CD4-positive, alpha-beta T cell treated with Interleukin-12 subunit alpha and Interleukin-12 subunit beta, for 1 hour (primary cell): ENCODE results near the gene GRB2.
A peak's percentile ranks its signal among the peaks of the same experiment; 100 is the strongest.
"Not testable (repeated sequence)": the region's sequence is repeated elsewhere in the genome, so short reads cannot be mapped to it uniquely, and the experiment has no call there.

Source experiments
- DNase-seq: peaks from one replicate; pipeline ENCODE4 v3.0.0-alpha.2; 2020

GRB2 gene

DNA sequence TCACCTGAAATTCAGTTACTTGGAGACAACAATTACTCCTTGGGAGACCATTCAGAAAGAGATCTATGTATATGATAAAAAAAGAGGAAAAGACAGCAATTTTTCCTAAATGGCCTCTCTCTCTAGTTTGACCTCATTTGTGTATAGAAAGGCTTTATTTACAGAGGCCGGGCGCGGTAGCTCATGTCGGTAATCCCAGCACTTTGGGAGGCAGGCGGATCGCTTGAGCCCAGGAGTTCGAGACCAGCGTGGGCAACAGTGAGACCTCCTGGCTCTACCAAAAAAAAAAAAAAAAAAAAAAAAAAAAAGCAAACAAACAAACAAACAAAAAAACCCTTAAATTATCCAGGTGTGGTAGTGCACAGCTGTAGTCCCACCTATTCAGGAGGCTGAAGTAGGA is 20.7 kb downstream of the GRB2 start:
- DNase-seq, result no peak

DNA sequence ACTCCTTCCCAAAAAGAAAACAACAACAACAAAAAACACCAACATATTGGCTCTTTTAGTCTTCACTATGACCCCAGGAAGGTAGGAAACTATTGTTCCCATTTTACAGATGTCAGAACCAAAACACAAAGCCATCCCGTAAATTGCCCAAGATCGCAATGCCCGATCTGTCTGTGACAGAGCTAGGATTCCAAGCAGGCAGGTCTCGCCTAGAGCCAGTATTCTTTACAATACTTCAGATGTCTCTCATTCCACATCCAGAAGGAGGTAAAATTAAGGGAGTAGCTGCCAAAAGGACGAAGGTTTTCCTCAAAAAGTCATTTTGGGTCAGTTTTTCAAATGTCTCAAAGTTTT is 21.7 kb downstream of the GRB2 start:
- no peak for DNase-seq

DNA sequence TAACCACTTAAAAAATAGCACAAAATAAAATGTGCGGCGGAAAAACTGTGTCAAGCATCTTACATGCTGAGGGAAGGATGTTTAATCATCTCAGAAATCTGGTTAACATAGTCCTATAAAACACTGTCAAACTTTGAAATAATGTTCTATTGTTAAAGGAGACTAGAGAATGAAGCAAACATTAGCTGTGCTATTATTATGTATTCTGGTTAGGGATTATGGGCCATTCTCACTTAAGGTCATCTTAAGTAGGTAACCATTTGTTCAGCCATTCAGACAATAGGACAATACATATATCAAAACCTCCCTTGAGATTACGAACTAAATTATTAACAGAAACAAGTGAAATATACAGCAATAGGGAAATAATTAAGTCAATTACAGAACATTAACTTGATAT is 24.7 kb downstream of the GRB2 start:
- DNase-seq, result no peak

DNA sequence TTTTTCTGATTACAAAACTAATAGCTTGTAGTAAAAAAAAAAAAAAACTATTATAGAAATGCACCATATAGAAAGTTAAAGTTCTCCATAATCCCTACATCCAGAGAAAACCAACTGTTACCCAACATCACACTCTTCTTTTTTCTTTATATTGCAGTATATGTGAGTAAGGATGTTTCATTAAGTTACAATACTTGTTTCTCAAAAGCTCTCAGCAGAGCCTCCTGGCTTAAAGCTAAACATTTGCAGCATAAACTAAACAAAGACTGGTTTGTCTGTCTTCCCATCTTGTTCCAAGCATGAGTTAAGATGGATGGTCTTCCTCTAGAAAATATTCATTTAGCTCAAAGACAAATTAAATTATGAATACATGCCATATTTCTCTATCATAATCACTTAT is 25.2 kb downstream of the GRB2 start:
- no peak for DNase-seq

DNA sequence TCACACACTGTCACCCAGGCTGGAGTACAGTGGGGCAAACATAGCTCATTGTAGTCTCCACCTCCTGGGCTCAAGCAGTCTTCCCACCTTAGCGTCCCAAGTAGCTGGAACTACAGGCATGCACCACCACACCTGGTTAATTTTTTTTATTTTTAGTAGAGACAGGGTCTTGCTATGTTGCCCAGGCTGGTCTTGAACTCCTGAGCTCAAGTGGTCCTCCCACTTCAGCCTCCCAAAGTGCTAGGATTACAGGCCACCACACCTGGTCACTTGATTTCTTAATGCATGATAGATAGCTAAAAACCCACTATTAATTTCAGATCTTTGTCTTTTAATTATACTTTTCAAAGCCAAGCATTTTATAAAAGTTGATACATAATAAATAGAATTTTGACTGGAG is 26.1 kb downstream of the GRB2 start:
- DNase-seq, result not testable (repeated sequence)

DNA sequence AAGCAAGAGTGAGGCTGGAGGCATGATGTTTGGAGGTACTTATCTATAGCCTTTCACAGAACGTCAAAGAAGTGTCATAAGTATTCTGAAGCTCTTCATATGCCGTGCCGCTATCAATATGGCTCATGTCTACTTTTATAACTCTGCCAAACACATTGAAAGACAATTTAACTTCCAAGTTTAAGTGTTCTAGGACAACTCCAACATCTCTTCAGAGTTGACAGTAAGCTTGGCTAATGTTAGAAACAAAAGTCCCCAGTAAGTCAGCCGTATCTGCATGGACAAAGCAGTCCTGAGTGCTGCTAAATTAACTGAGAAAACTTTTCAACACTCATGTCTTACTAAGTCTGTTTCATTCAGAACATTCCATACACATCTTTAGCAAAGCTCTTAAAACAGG is 32.2 kb downstream of the GRB2 start:
- no peak for DNase-seq

DNA sequence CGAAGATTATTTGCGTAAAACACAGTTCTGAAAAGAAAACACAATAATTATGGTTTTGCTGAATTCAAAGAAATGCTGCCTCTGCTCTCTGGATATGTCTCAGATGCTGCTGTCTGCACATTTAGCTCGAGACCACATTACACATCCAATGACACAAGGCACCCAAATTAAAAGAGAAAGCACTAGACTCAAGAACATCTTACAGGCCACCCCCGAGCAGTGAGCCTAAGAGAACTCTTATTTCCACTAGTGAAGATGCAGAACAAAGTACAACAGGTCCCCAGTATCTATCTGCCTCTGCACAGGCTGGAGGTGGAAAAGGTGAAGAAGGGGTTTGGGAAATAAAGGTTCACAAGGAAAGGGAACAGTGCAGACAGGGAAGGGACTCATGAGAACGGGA is 33.5 kb downstream of the GRB2 start:
- no peak for DNase-seq

DNA sequence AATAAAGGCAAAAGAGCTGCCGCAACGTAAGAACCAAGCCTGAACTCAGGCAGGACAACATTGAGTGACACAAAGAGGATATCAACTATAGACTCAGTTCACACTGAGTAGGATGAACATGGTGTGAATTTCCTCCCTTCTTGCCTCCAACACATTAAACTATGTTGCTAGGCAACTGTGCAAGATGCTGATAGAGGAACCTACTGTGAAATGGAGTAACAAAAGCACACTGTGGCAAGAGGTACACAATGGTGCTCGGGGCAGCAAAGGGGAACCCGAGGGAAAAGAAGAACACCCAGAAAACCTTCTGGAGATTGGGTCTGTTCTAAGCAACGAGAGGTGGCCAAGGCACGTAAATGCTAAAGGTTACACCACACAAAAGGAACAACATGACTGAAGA is 34.1 kb downstream of the GRB2 start:
- peak; percentile 20 for DNase-seq

DNA sequence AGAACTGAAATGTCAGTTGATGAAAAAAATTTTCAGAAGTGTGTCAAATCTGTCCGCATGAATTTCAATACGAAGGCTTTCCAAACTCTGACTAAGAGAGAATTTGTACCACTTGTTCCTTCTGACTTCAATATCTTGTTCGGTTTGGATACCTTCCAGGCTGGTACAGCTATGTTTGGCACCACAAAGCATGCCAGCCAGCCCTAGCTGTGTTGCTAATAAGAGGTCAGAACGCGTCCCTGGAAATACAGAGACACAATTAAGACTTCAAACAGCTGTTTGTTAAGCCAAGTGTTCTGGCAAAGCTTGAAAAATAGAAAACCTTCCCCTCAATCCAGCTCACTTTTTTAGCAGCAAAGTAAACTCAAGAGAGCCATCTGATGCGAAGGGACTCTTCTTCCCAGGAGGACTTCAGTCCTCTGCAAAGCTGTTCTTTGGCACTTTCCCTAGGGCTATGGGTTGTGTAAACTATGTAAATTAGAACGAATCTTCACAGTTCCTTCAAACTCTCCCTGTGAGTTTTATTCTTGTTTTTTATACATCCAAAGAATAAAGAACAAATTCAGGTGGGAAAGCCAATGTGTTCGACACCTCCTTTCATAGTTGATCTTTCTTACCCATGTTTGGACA is 35.1 kb downstream of the GRB2 start:
- DNase-seq, result no peak

DNA sequence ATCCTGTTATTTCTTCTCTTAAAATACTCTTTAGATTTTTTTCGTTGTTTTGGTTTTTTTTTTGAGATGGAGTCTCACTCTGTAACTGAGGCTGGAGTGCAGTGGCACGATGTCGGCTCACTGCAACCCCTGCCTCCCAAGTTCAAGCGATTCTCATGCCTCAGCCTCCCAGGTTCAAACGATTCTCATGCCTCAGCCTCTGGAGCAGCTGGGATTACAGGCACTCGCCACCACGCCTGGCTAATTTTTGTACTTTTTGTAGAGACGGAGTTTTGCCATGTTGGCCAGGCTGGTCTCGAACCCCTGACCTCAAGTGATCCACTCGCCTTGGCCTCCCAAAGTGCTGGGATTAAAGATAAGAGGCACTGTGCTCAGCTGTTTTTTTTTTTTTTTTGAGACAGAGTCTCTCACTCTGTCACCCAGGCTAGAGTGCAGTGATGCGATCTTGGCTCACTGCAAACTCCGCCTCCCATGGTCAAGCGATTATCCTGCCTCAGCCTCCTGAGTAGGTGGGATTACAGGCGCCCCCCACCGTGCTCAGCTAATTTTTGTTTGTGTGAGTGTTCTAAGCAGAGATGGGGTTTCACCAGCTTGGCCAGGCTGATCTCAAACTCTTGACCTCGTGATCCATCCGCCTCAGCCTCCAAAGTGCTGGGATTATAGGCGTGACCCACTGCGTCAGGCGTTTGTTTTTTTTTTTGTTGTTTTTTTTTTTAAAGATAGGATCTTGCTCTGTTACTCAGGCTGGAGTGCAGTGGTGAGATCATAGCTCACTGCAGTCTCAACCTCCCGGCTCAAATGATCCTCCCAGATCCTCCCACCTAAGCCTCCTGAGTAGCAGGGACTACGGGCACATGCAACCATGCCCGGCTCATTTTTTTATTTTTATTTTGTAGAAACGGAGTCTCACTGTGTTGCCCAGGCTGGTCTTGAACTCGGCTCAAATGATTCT is 37.4 kb downstream of the GRB2 start:
- not testable (repeated sequence) for DNase-seq

DNA sequence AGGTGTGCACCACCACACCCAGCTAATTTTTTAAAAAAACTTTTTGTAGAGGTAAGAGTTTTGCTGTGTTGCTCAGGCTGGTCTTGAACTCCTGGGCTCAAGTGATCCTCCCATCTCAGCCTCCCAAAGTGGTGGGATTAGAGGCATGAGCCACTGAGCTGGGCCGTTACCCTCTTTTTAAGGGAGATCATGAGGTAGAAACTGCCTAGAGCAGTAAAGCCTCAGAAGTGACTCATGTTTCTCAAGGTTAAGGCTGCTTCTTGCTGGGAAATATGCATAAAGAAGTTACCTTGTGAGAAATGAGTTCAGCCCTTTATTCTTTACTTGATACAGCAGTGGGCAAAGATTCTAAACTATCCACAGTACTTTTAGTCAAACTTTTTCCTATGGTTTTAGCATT is 38.2 kb downstream of the GRB2 start:
- DNase-seq, result no peak

DNA sequence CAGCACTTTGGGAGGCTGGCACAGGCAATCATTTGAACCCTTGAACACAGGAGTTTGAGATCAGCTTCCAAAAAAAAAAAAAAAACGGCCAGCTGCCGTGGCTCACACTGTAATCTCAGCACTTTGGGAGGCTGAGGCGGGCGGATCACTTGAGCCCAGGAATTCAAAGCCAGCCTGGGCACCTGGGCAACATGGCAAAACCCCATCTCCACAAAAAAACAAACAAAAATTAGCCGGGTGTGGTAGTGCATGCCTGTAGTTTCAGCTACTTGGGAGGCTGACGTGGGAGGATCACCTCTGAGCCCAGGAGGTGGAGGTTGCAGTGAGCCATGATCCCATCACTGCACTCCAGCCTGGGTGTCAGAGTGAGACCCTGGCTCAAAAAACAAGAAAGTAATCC is 39.0 kb downstream of the GRB2 start:
- DNase-seq, result no peak

DNA sequence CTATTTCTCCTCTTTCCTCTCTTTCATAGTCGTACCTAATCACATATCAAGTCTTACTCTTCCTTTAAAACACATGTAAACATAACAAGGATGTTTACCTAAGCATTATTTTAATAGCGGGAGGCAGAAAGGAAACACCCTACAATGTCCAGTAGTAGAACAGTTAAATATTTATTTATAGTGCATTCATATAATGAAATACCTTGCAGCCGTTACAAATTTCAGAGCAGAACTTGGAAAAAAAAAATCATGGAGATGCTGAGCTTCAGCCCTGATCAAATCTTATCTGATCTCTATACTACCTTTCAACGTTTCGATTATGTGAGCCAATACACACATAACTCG is 39.6 kb downstream of the GRB2 start:
- DNase-seq, result no peak

DNA sequence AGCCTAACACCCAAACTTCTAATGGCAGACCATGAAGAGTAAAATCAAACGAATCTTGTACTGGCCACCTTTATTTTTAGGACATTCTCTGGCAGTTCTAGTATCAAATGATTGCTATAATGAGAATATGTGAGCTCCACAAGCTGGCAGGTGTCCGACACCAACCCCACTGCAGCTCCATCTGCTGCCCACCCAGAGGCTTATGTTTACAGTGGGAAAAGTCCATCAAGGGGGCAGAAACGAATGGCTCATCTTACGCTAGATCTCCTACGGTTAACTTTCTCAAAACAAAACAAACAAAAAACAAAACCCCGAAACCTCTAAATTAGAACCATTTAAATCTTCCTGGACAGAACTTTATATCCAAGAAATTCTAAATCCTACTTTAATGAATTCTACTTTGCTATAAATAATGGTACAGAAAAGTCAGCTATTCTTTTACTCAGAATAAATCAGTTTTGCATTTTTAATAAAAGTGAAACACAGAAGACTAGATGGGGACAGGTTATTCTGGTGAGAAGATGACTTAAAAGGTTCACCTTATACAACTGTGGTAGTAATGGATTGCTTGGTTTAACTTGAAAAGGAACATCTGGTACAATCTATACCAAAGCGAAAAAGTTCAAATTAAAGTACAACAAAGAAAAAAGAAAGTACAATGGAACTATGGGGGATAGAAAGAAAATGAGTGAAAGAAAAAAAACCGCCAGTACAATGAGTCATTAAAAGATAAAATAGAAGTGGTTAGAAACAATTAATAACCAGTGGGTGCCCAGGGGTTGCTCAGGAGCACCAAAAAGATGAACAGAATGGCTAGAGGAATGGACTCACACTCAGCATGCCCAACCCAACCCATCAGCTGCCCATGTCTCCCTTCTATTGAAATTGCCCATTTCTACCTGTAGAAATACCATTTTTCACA is 40.2 kb downstream of the GRB2 start:
- no peak for DNase-seq

DNA sequence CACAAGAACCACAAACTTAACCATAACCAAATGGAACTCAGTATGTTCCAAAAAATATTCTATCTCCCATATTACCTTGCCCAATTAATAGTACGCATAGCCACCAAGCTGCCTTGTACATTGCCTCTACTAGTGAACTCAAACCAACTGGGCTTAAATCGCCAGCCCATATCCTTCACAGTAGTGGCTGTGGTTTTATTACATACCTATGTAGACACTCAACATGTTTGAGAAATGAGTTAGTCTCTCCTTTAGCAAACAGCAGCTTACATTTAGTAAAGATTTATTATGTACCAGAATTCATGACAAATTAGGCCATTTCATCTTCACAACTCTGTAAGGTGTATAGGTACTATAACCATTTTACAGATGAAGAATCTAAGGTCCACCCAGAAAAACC is 41.4 kb downstream of the GRB2 start:
- DNase-seq, result no peak

DNA sequence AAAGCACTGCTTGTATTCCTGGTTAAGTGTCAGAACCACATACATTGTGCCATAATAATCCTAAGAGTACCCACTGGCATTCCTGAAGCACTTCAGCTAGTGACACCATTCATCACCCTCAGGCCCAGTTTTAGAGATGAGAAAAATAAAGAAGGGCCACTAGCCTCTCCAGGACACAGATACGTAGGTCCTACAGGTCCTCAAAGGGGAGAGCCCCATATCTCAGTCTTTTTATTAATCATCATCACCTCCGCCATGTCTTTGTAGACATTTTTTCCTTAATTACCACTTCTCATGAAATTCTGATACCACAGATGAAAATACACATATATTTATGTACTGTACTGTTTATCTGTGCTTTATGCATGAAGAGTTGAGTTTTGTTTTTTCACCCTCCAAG is 43.5 kb downstream of the GRB2 start:
- DNase-seq, result no peak

DNA sequence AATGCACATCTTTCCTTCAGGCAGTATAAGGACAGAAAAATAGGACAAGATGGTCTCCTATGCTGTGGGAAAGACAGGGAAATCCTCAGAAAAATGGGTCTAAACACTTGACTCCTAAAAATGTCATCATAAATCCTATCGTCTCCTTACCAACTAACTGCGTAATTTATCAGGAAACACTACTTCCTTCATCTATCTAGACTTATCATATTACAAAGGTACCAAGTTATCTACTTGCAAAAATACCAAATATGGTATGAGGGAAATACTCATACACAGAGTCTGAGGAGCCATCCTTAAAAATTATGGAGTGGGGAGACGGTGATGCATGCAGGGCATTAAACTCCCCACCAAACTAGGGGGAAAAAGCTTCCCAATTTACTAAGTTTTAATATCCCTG is 44.1 kb downstream of the GRB2 start:
- no peak for DNase-seq

DNA sequence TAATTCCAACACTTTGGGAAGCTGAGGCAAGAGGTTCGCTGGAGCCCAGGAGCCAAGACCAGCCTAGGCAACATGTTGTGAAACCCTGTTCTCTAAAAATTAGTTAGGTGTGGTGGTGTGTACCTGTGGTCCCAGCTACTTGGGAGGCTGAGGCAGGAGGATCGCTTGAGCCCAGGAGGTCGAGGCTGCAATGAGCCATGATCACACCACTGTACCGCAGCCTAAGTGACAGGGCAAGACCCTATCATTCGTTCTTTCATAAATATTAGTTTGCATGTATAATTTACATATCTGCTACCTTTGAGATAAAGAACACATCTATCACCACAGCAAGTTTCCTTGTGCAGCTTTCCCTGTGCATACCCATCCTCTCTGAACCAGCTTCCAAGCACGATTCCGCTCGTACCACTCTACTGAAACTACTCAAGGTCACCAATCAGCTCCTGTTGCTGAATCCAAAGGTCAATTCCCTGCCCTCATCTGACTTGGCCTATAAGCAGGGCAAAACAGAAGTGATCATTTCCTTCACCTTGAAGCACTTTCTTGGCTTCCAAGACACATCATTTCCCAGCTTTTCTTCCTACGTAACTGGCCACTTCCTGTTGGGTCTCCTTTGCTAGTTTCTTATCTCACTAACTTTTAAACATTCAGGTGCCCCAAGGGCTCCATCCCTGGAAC is 49.1 kb downstream of the GRB2 start:
- no peak for DNase-seq

DNA sequence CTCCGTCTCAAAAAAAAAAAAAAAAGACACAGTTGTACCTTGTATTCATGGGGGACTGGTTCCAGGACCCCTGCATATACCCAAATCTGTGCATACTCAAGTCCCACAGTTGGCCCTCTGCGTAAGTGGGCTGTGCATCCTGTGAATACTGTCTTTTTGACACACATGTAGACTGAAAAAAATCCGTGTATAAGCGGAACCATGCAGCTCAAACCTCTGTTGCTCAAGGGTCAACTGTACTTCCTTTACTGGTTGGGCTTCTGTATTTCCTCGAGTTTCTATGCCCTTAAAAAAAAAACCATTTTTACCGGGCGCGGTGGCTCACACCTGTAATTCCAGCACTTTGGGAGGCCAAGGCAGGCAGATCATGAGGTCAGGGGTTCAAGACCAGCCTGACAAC is 52.3 kb downstream of the GRB2 start:
- DNase-seq, result no peak

DNA sequence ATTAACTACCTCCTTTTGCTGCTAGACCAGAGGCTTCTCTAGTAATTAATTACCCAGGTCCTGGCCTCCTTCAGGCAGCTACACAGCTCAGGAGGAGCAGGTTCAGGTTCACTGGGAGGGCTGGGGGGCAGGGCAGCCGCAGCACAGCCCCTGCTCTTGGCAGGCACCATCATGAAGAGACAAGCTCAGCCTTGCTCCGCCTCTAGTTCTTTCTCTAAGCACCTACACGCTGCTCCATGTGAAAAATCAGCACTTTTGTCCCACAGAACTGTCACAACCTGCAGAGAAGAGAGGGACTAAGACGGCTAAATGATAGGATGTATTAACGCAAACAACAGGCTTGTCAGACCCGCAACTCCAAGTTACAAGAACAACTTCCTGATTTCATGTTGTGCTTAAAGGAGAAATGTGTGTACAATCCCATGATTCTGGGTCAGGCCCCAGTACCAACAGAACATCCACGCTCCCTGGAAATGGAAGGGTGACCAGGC is 53.4 kb downstream of the GRB2 start:
- no peak for DNase-seq

DNA sequence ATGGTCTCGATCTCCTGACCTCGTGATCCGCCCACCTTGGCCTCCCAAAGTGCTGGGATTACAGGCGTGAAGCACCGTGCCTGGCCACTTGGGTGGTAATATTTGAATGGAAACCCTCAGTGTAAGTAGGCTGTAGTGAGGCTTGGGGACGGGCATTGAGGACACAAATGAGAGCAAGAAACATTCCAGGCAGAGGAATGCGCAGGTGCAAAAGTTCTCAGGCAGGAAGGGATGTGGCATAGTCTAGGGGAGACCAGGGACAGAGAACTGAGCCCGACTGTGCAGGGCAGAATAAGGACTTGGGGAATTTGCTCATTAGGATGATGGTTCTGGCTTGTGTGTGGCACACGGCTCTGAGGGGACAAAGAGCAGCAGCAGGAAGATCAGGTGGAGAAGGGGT is 54.8 kb downstream of the GRB2 start:
- DNase-seq, result no peak

DNA sequence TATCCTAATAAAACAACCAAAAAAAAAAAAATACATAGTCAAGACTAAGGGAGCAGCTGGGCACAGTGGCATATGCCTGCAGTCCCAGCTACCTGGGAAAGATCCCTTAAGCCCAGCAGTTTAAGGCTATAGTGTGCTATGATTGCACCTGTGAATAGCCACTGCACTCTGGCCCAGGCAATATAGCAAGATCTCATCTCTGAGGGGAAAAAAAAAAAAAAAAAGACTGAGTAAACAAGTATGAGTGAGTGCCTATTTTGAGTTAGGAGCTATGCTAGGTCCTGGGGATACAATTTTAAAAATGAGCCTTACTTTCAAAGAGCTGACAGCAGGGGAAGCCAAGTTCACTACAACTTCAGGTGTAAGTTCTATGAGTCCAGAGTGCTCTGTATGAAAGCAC is 55.4 kb downstream of the GRB2 start:
- DNase-seq, result no peak

DNA sequence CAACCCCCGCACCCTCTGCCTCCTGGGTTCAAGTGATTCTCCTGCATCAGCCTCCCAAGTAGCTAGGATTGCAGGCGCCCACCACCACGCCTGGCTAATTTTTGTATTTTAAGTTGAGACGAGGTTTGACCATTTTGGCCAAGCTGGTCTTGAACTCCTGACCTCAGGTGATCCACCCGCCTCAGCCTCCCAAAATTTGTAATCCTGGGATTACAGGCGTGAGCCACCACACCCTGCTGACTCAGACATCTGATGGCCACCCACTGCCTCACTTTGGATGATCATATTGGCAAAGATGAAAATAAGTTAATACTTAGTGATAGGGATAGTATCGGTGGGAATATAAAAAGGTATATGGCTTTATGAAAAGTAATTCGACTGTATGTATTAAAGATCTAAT is 55.9 kb downstream of the GRB2 start:
- DNase-seq, result no peak
